ENCODE results near the gene THRB. TPM values are rescaled to one million over a fixed set of nuclear protein-coding genes. Genes with fewer than 3 reads are reported as not detected.

THRB gene
- polyA plus RNA-seq, 1 of the 3 experiments (the other 2 are of a cell fraction): 0.02 TPM

DNA sequence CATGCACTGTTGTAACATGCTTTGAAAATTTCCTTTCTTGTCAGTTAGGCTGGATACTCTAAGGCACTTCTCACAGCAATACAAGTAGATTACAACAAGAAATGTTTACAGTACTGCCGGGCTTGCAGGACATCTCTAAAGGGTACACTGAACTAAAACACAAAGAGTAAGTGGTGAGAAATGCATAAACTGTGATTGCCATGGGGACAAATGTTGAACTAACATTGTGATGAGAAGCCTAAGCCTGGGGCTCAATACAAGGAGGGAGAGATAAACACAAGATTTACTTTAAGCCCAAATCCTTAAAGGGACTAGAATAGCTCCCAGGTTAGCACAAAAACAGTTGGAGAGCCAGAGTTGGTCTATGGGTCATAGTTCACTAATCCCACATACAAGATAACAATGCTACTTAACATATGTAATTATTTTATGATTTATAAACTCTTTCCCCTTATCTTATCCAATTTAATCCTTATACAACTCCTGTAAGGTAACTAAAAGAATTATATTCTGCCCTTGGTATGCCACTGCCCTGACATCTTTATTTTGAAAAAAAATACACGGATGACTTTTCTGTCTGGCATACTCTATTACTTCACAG, 126.9 kb downstream of the THRB start:
- ChIA-PET CTCF (no interaction called here), POLR2A (no interaction called here)
- no peaks in the 10 kb centered on the region for H3K9me3 ChIP-seq
- H3K4me3 ChIP-seq (ENCODE audit: low read depth in 2 of 2, low read length in 1 of 2): no peak overlapping the region
- WGBS (ENCODE audit: low lambda C conversion rate): 94% methylated on average over 2 of the region's 2 CpGs
- no peak for DNase-seq
- TF ChIP-seq MEF2A (IDR thresholded peaks at IDR 0.05; ENCODE audit: borderline replicate concordance, low read depth) (no peak), RXRA (IDR thresholded peaks at IDR 0.05; ENCODE audit: borderline replicate concordance, low read depth) (no peak), TAF1 (IDR thresholded peaks at IDR 0.05; ENCODE audit: borderline replicate concordance, low read depth, low read length) (no peak), EZH2phosphoT487 (IDR thresholded peaks at IDR 0.05; ENCODE audit: borderline replicate concordance, low read depth) (no peak), RCOR1 (IDR thresholded peaks at IDR 0.05; ENCODE audit: low read length) (no peak), MAX (IDR thresholded peaks at IDR 0.05; ENCODE audit: low read depth) (no peak), YY1 (IDR thresholded peaks at IDR 0.05; ENCODE audit: low read depth) (no peak)
- H3K27ac ChIP-seq (ENCODE audit: low read depth in 2 of 2, low read length in 1 of 2): no peak overlapping the region
- H3K4me2 ChIP-seq: no peak overlapping the region
- no peak overlapping the region for H2AFZ ChIP-seq (ENCODE audit: low read depth)
- no peaks in the 10 kb centered on the region for H3K27me3 ChIP-seq (ENCODE audit: insufficient read depth)
- H3F3A ChIP-seq (replicated peaks; ENCODE audit: insufficient read depth): peaks cover 4% of the 10 kb centered on the region
- no peaks in the 10 kb centered on the region for H4K20me1 ChIP-seq (ENCODE audit: insufficient read depth)
- H3K9me2 ChIP-seq: no peaks in the 10 kb centered on the region
- no peaks in the 10 kb centered on the region for H3K36me3 ChIP-seq (replicated peaks in 1 of 2; ENCODE audit: control insufficient read depth in 1 of 2, insufficient read depth in 2 of 2, low read length in 1 of 2)
- H3K9ac ChIP-seq: no peak overlapping the region
- no peaks in the 10 kb centered on the region for H3K79me2 ChIP-seq (ENCODE audit: insufficient read depth)
- peaks cover 0 to 9% of the 10 kb centered on the region in 2 experiments; a peak in 2 of 4 replicates for H3K4me1 ChIP-seq (ENCODE audit: control insufficient read depth in 1 of 2, insufficient read depth in 2 of 2, low read depth in 1 of 2, low read length in 1 of 2)

DNA sequence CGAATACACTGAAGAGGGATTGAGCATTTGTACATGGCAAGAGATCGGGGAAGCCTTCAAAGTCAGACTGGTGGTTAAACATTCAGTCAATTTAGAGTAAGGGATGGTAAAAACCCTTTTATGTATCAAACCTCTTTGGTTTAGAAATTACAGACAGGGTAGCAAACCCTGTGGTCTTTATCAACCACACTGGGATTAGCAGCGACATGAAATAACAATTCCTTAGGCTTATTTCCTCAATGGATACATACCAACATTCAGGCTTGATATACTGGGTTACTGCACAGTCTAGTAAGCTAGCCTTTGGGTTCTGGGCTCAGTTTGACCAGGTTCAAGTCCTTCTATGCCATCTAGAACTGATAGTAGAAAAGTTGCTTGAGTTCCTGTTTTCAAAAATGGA, 127.4 kb downstream of the THRB start:
- no peaks in the 10 kb centered on the region for H3K79me2 ChIP-seq (ENCODE audit: insufficient read depth)
- no peaks in the 10 kb centered on the region for H3K27me3 ChIP-seq (ENCODE audit: insufficient read depth)
- H3K36me3 ChIP-seq (replicated peaks in 1 of 2; ENCODE audit: control insufficient read depth in 1 of 2, insufficient read depth in 2 of 2, low read length in 1 of 2): no peaks in the 10 kb centered on the region
- H3K9ac ChIP-seq: no peak overlapping the region
- TF ChIP-seq USF2 (IDR thresholded peaks at IDR 0.05; ENCODE audit: borderline replicate concordance, low read depth, low read length) (no peak), RAD21 (IDR thresholded peaks at IDR 0.05; ENCODE audit: low read length) (no peak), EZH2phosphoT487 (IDR thresholded peaks at IDR 0.05; ENCODE audit: borderline replicate concordance, low read depth) (no peak), SIN3A (IDR thresholded peaks at IDR 0.05; ENCODE audit: borderline replicate concordance, low read depth, low read length) (no peak), EP300 (IDR thresholded peaks at IDR 0.05; ENCODE audit: borderline replicate concordance in 1 of 2, low read depth in 1 of 2, low read length in 1 of 2) (no peak), MAX (IDR thresholded peaks at IDR 0.05; ENCODE audit: low read depth) (no peak), JUND (IDR thresholded peaks at IDR 0.05) (no peak), GABPA (IDR thresholded peaks at IDR 0.05; ENCODE audit: low read depth) (no peak), NRF1 (IDR thresholded peaks at IDR 0.05; ENCODE audit: low read depth, low read length) (no peak), SMC3 (IDR thresholded peaks at IDR 0.05; ENCODE audit: low read depth, low read length) (no peak), ZBTB33 (IDR thresholded peaks at IDR 0.05; ENCODE audit: borderline replicate concordance, low read depth) (no peak), CHD2 (IDR thresholded peaks at IDR 0.05; ENCODE audit: low read length, partially characterized antibody) (no peak)
- TF ChIP-seq, protein P1, sequence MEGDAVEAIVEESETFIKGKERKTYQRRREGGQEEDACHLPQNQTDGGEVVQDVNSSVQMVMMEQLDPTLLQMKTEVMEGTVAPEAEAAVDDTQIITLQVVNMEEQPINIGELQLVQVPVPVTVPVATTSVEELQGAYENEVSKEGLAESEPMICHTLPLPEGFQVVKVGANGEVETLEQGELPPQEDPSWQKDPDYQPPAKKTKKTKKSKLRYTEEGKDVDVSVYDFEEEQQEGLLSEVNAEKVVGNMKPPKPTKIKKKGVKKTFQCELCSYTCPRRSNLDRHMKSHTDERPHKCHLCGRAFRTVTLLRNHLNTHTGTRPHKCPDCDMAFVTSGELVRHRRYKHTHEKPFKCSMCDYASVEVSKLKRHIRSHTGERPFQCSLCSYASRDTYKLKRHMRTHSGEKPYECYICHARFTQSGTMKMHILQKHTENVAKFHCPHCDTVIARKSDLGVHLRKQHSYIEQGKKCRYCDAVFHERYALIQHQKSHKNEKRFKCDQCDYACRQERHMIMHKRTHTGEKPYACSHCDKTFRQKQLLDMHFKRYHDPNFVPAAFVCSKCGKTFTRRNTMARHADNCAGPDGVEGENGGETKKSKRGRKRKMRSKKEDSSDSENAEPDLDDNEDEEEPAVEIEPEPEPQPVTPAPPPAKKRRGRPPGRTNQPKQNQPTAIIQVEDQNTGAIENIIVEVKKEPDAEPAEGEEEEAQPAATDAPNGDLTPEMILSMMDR (IDR thresholded peaks at IDR 0.05): no peak
- no peaks in the 10 kb centered on the region for H3K9me3 ChIP-seq
- H3K9me2 ChIP-seq: no peaks in the 10 kb centered on the region
- no peak for DNase-seq
- H3K27ac ChIP-seq (ENCODE audit: low read depth in 2 of 2, low read length in 1 of 2): no peak overlapping the region
- H4K20me1 ChIP-seq (ENCODE audit: insufficient read depth): no peaks in the 10 kb centered on the region
- H3F3A ChIP-seq (replicated peaks; ENCODE audit: insufficient read depth): peaks cover 4% of the 10 kb centered on the region
- 93% methylated on average over 3 of the region's 3 CpGs for WGBS (ENCODE audit: low lambda C conversion rate)
- no peak overlapping the region for H3K4me2 ChIP-seq
- ChIA-PET CTCF (no interaction called here), POLR2A (no interaction called here)
- peaks cover 0 to 9% of the 10 kb centered on the region in 2 experiments; a peak in 2 of 4 replicates for H3K4me1 ChIP-seq (ENCODE audit: control insufficient read depth in 1 of 2, insufficient read depth in 2 of 2, low read depth in 1 of 2, low read length in 1 of 2)
- no peak overlapping the region for H3K4me3 ChIP-seq (ENCODE audit: low read depth in 2 of 2, low read length in 1 of 2)
- no peak overlapping the region for H2AFZ ChIP-seq (ENCODE audit: low read depth)
